HepG2 (cell line): Measurements from ENCODE around the gene SYT17. TPM values are rescaled to one million over a fixed set of nuclear protein-coding genes. Genes with fewer than 3 reads are reported as not detected.

ENCODE experiments used
- IKZF5 ChIP-seq: IDR thresholded peaks from 2 replicates; pipeline ENCODE4 v1.6.1; 2018; ENCODE audit warnings: missing genetic modification reagents, mild to moderate bottlenecking, missing compliant biosample characterization
- NCOA2 ChIP-seq: sonication (generic); formaldehyde crosslinking; IDR thresholded peaks from 2 replicates; pipeline ENCODE4 v1.8.0; 2022; ENCODE audit warnings: inconsistent platforms
- NFIB ChIP-seq: sonication (generic); formaldehyde crosslinking; IDR thresholded peaks from 2 replicates; pipeline ENCODE4 v1.9.0; 2021; ENCODE audit warnings: missing genetic modification reagents, mild to moderate bottlenecking, borderline replicate concordance
- PITX1 ChIP-seq: sonication (generic); formaldehyde crosslinking; IDR thresholded peaks from 2 replicates; pipeline ENCODE4 v1.5.1; 2020; ENCODE audit warnings: mild to moderate bottlenecking, missing genetic modification reagents
- SOX6 ChIP-seq, 2 experiments: fragments of 450-650 bp in 1 of 2; sonication (generic) in 1 of 2; formaldehyde crosslinking in 1 of 2; IDR thresholded peaks; 2 replicates each; pipeline versions ENCODE4 v1.4.0 to v1.6.1; 2017 to 2020; ENCODE audit warnings: antibody characterized with exemption in 1 of 2, mild to moderate bottlenecking in 1 of 2, missing genetic modification reagents in 1 of 2
- SUZ12 ChIP-seq: fragments of 150-350 bp; IDR thresholded peaks from 2 replicates; pipeline ENCODE4 v1.6.1; 2014; ENCODE audit warnings: low read depth, low read length
- ZMYM3 ChIP-seq: sonication (generic); formaldehyde crosslinking; IDR thresholded peaks from 2 replicates; pipeline ENCODE4 v1.5.1; 2020; ENCODE audit warnings: mild to moderate bottlenecking, missing genetic modification reagents
- ZNF142 ChIP-seq: sonication (generic); formaldehyde crosslinking; IDR thresholded peaks from 2 replicates; pipeline ENCODE4 v1.4.0; 2020; ENCODE audit warnings: missing genetic modification reagents
- ZNF333 ChIP-seq: sonication (generic); formaldehyde crosslinking; IDR thresholded peaks from 2 replicates; pipeline ENCODE4 v1.4.0; 2020; ENCODE audit warnings: mild to moderate bottlenecking, missing genetic modification reagents, borderline replicate concordance
- ZNF503 ChIP-seq: sonication (generic); formaldehyde crosslinking; IDR thresholded peaks from 2 replicates; pipeline ENCODE4 v1.4.0; 2020; ENCODE audit warnings: missing genetic modification reagents
- polyA plus RNA-seq, 8 experiments: library from polyadenylated mRNA; depleted of rRNA in 3 of 8; stranded (reverse) in 7 of 8; unstranded in 1 of 8; fragments of >200 nt; fragmentation: Illumina TruSeq in 4 of 8; extraction: Trizol in 4 of 8; gene quantifications; 2 replicates each; pipeline versions ENCODE4 v1.2.1 to v1.2.3, GENCODE V29; 2011 to 2016; ENCODE audit warnings: low read depth in 4 of 8, missing spikeins in 1 of 8, mixed read lengths in 1 of 8; ENCODE audit not compliant: insufficient read depth in 1 of 8
- total RNA-seq, 5 experiments: library from RNA; depleted of rRNA; stranded (reverse); fragments of >200 nt; fragmentation: Illumina TruSeq; extraction: Trizol; gene quantifications; 2 replicates each; pipeline ENCODE4 v1.2.3, GENCODE V29; 2016; ENCODE audit warnings: low read depth in 1 of 5
- TF ChIP-seq, protein P1 (sequence below): sonication (generic); formaldehyde crosslinking; IDR thresholded peaks from 2 replicates; pipeline ENCODE4 v1.4.0; 2020; ENCODE audit warnings: missing genetic modification reagents
- TF ChIP-seq, protein P2 (sequence below): sonication (generic); formaldehyde crosslinking; IDR thresholded peaks from 2 replicates; pipeline ENCODE4 v1.4.0; 2020; ENCODE audit warnings: mild to moderate bottlenecking, missing genetic modification reagents, borderline replicate concordance
- TF ChIP-seq, protein P3 (sequence below): sonication (generic); formaldehyde crosslinking; IDR thresholded peaks from 2 replicates; pipeline ENCODE4 v1.8.1; 2022; ENCODE audit warnings: mild to moderate bottlenecking, missing genetic modification reagents

SYT17 gene
- total and polyA plus RNA-seq, 2 of the 13 experiments (the other 11 are each of a cell fraction or from before 2014, with no cell fraction given) = 0.44 TPM; not detected in 1

DNA sequence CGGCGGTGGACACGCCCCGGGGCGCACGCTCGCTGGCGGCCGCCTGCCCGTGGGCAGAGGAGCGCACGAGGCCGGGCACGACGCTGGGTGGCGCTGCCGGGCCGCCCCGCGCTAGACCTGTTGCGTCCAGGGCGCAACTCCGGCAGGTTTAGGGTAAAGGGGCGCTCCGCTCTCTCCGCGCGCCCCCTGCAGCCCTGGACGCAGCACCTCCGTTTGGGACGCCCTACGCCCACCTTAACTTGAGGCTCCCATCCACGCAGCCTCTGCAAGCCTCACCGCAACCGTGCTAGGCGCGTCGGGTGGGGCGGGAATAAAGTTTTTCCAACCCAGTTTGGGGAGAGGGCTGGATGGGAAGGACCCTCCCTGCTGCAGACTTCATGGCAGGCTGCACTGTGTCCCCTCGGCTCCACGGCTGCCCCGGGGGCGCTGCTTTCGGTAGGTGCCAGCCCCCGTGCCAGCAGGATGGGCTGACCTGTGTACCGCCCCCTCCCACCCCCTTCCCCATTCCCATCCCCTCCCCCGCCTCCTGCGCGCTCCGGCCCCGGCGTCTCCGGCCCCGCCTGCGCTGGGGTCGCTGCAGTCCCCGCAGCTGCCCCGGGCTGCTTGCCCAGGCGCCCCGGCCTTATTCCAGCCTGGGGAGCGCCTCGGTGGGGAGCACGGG, at the start of gene SYT17 (continued):
- TF ChIP-seq ZNF142 (0 out of 2 replicates have a peak, but pooled peaks have one; percentile 23), NFIB (CRISPR knock-in tag) (no peak), SUZ12 (no peak), NCOA2 (CRISPR knock-in tag) (peak; percentile 13; the same call in 1 of the 2 replicates), ZMYM3 (CRISPR knock-in tag) (no peak), SOX6 (IDR thresholded peaks at IDR 0.05) (no peak), SOX6 (CRISPR knock-in tag; IDR thresholded peaks at IDR 0.05) (peak; percentile 37; the same call in 1 of the 2 replicates), ZNF333 (CRISPR knock-in tag) (0 out of 2 replicates have a peak, but pooled peaks have one; percentile 24), IKZF5 (0 out of 2 replicates have a peak, but pooled peaks have one; percentile 21), ZNF503 (CRISPR knock-in tag) (no peak), PITX1 (CRISPR knock-in tag) (0 out of 2 replicates have a peak, but pooled peaks have one; percentile 39)
- TF ChIP-seq, protein P1, sequence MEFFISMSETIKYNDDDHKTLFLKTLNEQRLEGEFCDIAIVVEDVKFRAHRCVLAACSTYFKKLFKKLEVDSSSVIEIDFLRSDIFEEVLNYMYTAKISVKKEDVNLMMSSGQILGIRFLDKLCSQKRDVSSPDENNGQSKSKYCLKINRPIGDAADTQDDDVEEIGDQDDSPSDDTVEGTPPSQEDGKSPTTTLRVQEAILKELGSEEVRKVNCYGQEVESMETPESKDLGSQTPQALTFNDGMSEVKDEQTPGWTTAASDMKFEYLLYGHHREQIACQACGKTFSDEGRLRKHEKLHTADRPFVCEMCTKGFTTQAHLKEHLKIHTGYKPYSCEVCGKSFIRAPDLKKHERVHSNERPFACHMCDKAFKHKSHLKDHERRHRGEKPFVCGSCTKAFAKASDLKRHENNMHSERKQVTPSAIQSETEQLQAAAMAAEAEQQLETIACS = no peak
- TF ChIP-seq, protein P2, sequence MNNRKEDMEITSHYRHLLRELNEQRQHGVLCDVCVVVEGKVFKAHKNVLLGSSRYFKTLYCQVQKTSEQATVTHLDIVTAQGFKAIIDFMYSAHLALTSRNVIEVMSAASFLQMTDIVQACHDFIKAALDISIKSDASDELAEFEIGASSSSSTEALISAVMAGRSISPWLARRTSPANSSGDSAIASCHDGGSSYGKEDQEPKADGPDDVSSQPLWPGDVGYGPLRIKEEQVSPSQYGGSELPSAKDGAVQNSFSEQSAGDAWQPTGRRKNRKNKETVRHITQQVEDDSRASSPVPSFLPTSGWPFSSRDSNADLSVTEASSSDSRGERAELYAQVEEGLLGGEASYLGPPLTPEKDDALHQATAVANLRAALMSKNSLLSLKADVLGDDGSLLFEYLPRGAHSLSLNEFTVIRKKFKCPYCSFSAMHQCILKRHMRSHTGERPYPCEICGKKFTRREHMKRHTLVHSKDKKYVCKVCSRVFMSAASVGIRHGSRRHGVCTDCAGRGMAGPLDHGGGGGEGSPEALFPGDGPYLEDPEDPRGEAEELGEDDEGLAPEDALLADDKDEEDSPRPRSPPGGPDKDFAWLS = no peak
- TF ChIP-seq, protein P3, sequence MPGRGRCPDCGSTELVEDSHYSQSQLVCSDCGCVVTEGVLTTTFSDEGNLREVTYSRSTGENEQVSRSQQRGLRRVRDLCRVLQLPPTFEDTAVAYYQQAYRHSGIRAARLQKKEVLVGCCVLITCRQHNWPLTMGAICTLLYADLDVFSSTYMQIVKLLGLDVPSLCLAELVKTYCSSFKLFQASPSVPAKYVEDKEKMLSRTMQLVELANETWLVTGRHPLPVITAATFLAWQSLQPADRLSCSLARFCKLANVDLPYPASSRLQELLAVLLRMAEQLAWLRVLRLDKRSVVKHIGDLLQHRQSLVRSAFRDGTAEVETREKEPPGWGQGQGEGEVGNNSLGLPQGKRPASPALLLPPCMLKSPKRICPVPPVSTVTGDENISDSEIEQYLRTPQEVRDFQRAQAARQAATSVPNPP (CRISPR knock-in tag) = no peak
